Stimulated activated CD8-positive, alpha-beta memory T cell treated with anti-CD3 and anti-CD28 coated beads, Interleukin-7, amount 100 ng/mL, for 48 hours (primary cell): ENCODE data around the gene DYNC1LI1.

ENCODE experiments used
- DNase-seq, 2 donors: peaks; one replicate each; pipeline ENCODE4 v3.0.0-alpha.2; 2020; ENCODE audit warnings: low read depth in 1 of 2; ENCODE audit errors: extremely low read depth in 1 of 2

DYNC1LI1 gene

DNA sequence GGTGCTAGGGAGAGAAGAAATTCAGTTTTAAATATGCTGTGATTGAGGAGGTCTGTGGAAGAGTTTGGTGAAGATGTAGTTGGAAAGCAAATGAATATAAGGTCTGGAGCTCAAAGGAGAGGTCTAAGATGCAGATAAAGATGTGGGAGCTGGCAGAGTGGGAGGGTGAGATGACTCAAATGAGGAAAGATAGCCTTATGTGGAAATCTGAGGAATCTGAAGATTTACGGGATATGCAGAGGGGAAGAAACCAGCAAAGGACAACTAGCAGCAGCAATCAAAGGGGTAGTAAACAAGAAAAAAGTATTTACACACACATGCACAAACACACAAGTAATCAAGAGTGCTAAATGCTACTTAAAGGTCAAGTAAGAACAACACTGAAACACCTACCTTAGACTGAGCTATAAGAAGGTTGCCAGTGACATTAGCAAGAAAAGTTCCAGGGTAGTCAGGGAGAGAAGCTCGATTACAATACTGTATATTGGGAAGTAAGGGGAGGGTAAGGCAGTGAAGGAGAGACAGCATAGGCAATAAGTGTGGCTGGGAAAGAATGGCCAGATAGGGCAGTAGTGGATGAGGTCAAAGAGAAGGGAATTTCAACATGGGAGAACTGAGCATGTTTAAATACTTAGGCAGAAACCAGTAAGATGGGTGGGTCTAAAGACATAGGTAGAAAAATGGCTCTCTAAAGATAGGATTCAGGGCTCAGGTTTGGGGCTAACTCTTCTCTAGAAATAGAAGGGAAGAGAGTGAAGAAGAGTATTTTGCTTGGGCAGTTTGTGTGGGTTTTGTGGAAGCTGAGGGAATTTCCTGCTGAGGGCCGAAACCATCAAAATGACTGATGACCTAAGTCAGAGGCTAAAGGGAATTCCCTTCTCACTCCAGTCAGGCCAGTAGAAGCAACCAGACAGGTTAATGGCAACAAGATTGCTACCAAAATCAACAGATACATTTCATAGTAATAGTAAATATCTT is 76.9 kb downstream of the DYNC1LI1 start:
- DNase-seq = no peak

GRCh38 chr3:32492684-32493436 is 77.8 kb downstream of the DYNC1LI1 start:
- DNase-seq = no peak

- DNase-seq = no peak
These were observed 82.1 kb downstream of the DYNC1LI1 start for GRCh38 chr3:32488474-32489008.

DNA sequence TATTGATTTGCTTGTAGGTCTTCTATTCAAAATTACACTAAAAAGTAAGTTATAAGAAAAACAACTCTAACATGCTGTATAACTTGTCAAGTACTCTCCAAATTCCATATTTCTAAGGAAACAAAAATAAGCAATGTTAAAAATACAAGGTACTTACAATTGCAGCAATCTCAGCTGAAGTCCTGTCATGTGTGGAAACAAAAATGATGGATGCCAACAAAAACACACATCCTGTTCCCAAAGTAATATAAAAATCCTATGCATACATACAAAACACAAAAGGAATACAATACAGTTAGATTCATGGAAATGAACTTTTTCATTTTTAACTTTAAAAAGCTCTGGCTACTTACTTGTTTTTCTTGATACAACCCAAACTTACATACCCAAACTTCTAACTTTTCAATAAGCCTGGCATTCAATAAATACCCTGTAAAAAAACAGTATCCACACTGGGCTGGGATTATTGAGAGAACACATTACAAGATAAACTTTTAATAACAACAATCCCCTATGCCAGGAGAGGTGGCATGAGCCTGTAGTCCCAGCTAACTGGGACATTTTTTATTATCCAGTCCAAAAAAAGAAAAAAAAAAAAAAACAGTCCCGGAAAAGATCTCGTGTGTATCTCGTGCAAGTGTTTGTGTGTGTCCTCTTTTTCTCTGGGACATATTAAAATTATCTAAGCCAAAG is 82.7 kb downstream of the DYNC1LI1 start:
- no peak for DNase-seq

GRCh38 chr3:32484436-32484835 is 86.2 kb downstream of the DYNC1LI1 start:
- no peak for DNase-seq

DNA sequence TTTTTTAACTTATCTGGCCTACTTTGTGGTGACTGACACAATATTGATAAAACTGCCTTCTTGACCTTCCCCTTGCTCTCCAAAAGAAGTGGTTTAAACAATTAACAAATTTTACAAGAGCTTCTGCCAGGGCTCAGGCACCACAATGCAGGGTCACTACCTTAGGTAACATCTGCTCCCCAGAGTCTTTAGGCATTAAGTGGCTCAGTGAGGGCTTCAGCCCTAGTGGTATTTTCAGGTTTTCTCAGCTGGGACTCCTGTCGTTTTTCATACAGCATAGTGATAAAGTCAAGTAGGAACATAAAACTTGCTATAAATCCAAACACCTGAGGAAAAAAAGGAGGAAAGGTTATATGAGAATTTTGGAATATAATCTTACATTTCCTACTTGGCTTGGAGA is 86.9 kb downstream of the DYNC1LI1 start:
- no peak for DNase-seq

DNA sequence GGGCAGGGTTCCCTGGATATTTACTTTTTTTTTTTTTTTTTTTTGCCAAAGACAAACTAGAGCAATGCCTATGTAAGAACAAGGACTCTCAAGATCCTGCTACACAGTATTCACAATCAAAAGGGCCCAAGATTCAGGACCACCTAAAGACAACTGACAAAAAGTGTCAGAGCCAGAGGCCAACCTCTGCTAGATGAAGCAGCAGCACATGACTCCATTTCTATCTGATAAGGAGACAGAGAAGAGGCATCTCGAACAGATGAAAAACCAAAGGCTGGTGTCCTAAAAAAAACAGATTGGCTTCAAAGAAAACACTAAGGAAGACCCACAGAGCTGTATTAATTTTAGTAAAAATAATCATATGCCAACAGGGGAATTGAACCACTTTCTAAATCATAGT is 88.0 kb downstream of the DYNC1LI1 start:
- no peak for DNase-seq

- no peak for DNase-seq
These were observed 88.6 kb downstream of the DYNC1LI1 start for GRCh38 chr3:32481791-32482631.

GRCh38 chr3:32480604-32481003 is 90.1 kb downstream of the DYNC1LI1 start:
- DNase-seq = no peak
